Parathyroid adenoma (tissue), 2 donors: Measurements from ENCODE around the gene MON1A.
"Not testable (repeated sequence)": the region's sequence is repeated elsewhere in the genome, so short reads cannot be mapped to it uniquely, and the experiment has no call there.

Experiments
- H2AFZ ChIP-seq: fragments of 300-600 bp; sonication (generic); one replicate; pipeline ENCODE4 v1.7.0; 2017; ENCODE audit warnings: antibody characterized with exemption, mild to moderate bottlenecking
- H3K27ac ChIP-seq: fragments of 300-600 bp; sonication (generic); one replicate; pipeline ENCODE4 v1.7.0; 2017
- H3K27me3 ChIP-seq: fragments of 300-600 bp; sonication (generic); one replicate; pipeline ENCODE4 v1.7.0; 2017; ENCODE audit warnings: low read length; ENCODE audit not compliant: control insufficient read depth, insufficient read depth
- H3K36me3 ChIP-seq: fragments of 300-600 bp; sonication (generic); one replicate; pipeline ENCODE4 v1.7.0; 2017; ENCODE audit warnings: low read length; ENCODE audit not compliant: control insufficient read depth, insufficient read depth
- H3K4me1 ChIP-seq: fragments of 300-600 bp; sonication (generic); one replicate; pipeline ENCODE4 v1.7.0; 2017; ENCODE audit warnings: control low read depth
- H3K4me2 ChIP-seq: fragments of 300-600 bp; sonication (generic); one replicate; pipeline ENCODE4 v1.7.0; 2017; ENCODE audit warnings: low read length
- H3K4me3 ChIP-seq: fragments of 300-600 bp; sonication (generic); one replicate; pipeline ENCODE4 v1.7.0; 2017; ENCODE audit warnings: low read depth, low read length
- H3K79me2 ChIP-seq: fragments of 300-600 bp; sonication (generic); one replicate; pipeline ENCODE4 v1.7.0; 2017; ENCODE audit warnings: control low read depth
- H3K9ac ChIP-seq: fragments of 300-600 bp; sonication (generic); one replicate; pipeline ENCODE4 v1.7.0; 2017; ENCODE audit warnings: mild to moderate bottlenecking
- H3K9me3 ChIP-seq: fragments of 300-600 bp; sonication (generic); one replicate; pipeline ENCODE4 v1.7.0; 2017; ENCODE audit warnings: low read length; ENCODE audit not compliant: control insufficient read depth
- CTCF ChIP-seq: fragments of 300-600 bp; sonication (generic); IDR thresholded peaks from one replicate; pipeline ENCODE4 v1.7.0; 2017; ENCODE audit warnings: antibody characterized with exemption, mild to moderate bottlenecking
- donor health status: primary hyperparathyroidism.

Gene MON1A

GRCh38 chr3:49928481-49929017, 1.1 kb downstream of the MON1A start:
- Histone ChIP-seq H2AFZ (peak overlapping the region; percentile 99), H3K4me2 (peak overlapping the region; percentile 73), H3K79me2 (peaks cover 12% of the 10 kb centered on the region), H3K27ac (peak overlapping the region; percentile 88), H3K27me3 (no peaks in the 10 kb centered on the region), H3K4me3 (no peak overlapping the region), H3K9ac (no peak overlapping the region), H3K36me3 (no peaks in the 10 kb centered on the region), H3K9me3 (no peaks in the 10 kb centered on the region), H3K4me1 (peaks cover 5% of the 10 kb centered on the region)
- TF ChIP-seq CTCF = no peak

- no peak overlapping the region for H3K4me2 ChIP-seq
- no peak overlapping the region for H2AFZ ChIP-seq
- H3K4me1 ChIP-seq = peaks cover 5% of the 10 kb centered on the region
- H3K9ac ChIP-seq = no peak overlapping the region
- H3K9me3 ChIP-seq = no peaks in the 10 kb centered on the region
- H3K27me3 ChIP-seq = no peaks in the 10 kb centered on the region
- H3K27ac ChIP-seq = no peak overlapping the region
- no peak for TF ChIP-seq CTCF
- peaks cover 12% of the 10 kb centered on the region for H3K79me2 ChIP-seq
- H3K4me3 ChIP-seq = no peak overlapping the region
- no peaks in the 10 kb centered on the region for H3K36me3 ChIP-seq
These were observed 1.8 kb downstream of the MON1A start for GRCh38 chr3:49927798-49928197.

DNA sequence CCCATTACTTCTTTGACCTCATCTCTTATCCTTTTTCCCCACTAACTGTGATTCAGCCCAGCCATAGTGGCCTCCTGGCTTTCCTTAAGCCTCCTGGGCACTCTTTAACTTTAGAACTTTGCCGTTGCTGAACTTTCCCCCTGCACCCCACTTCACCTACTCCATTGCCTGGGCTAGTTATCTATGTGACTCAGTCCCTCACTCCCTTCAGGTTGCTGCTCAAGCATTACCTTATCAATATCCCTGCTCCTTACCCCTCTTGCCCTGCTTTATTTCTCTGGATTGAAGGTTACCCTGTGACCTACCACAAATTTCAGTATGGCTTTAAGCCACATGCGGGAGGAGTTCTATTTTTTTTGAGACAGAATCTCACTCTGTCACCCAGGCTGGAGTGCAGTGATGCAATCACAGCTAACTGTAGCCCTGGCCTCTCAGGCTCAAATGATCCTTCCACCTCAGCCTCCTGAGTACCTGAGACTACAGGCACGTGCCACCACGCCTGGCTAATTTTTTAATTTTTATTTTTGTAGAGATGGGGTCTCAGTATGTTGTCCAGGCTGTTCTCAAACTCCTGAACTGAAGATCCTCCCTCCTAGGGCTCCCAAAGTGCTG, 3.4 kb downstream of the MON1A start:
- no peaks in the 10 kb centered on the region for H3K9me3 ChIP-seq
- H3K4me1 ChIP-seq = peaks cover 5% of the 10 kb centered on the region
- peaks cover 12% of the 10 kb centered on the region for H3K79me2 ChIP-seq
- H3K4me3 ChIP-seq = no peak overlapping the region
- no peaks in the 10 kb centered on the region for H3K27me3 ChIP-seq
- no peak overlapping the region for H3K4me2 ChIP-seq
- no peak overlapping the region for H3K9ac ChIP-seq
- no peaks in the 10 kb centered on the region for H3K36me3 ChIP-seq
- H3K27ac ChIP-seq = no peak overlapping the region
- no peak overlapping the region for H2AFZ ChIP-seq
- TF ChIP-seq CTCF = no peak

DNA sequence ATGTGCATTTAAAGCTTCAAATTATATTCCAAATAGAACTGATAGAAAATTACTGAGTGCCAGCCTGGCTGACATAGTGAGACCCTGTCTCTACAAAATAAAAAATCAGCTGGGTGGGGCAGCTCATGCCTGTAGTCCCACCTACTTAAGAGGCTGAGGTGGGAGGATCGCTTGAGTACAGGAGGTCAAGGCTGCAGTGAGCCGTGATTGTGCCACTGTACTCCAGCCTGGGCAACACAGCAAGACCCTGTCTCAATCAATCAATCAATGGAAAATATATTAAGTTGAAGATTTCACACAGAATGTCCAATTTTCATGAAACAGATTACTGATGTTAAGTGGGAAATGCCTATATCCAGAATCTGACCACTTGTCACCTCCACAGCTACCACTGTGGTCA, 4.1 kb downstream of the MON1A start:
- H3K9me3 ChIP-seq = no peaks in the 10 kb centered on the region
- peaks cover 5% of the 10 kb centered on the region for H3K4me1 ChIP-seq
- H3K9ac ChIP-seq = no peak overlapping the region
- no peak overlapping the region for H3K27ac ChIP-seq
- H2AFZ ChIP-seq = no peak overlapping the region
- no peaks in the 10 kb centered on the region for H3K36me3 ChIP-seq
- H3K79me2 ChIP-seq = peaks cover 12% of the 10 kb centered on the region
- H3K27me3 ChIP-seq = no peaks in the 10 kb centered on the region
- no peak overlapping the region for H3K4me2 ChIP-seq
- no peak for TF ChIP-seq CTCF
- H3K4me3 ChIP-seq = no peak overlapping the region

DNA sequence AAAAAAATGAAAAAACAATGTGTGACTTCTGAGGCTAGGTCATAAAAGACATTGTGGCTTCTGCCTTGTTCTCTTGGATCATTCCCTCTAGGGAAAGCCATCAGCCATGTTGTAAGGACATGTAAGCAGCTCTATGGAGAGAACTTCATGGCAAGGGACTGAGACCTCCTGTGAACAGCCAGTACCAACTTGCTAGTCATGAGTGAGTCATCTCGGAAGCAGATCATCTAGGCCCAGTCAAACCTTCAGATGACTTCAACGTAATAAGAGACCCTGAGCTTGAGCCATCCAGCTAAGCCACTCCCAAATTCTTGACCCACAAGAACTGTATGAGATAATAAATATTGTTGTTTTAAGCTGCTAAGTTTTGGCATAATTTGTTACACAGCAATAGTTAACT, 4.9 kb downstream of the MON1A start:
- no peaks in the 10 kb centered on the region for H3K36me3 ChIP-seq
- no peaks in the 10 kb centered on the region for H3K27me3 ChIP-seq
- no peak overlapping the region for H2AFZ ChIP-seq
- H3K4me2 ChIP-seq = no peak overlapping the region
- no peak overlapping the region for H3K9ac ChIP-seq
- peaks cover 5% of the 10 kb centered on the region for H3K4me1 ChIP-seq
- no peaks in the 10 kb centered on the region for H3K9me3 ChIP-seq
- H3K79me2 ChIP-seq = peaks cover 12% of the 10 kb centered on the region
- no peak overlapping the region for H3K27ac ChIP-seq
- H3K4me3 ChIP-seq = no peak overlapping the region
- TF ChIP-seq CTCF = no peak

- H3K4me2 ChIP-seq, H3K27me3 ChIP-seq, H3K36me3 ChIP-seq, H2AFZ ChIP-seq, H3K9me3 ChIP-seq, H3K79me2 ChIP-seq, H3K9ac ChIP-seq, H3K27ac ChIP-seq, H3K4me1 ChIP-seq, H3K4me3 ChIP-seq: not testable (repeated sequence)
These were observed 11.6 kb downstream of the MON1A start for GRCh38 chr3:49917806-49918590.
